ENCODE measurements around the gene TMEM132A.

DNA sequence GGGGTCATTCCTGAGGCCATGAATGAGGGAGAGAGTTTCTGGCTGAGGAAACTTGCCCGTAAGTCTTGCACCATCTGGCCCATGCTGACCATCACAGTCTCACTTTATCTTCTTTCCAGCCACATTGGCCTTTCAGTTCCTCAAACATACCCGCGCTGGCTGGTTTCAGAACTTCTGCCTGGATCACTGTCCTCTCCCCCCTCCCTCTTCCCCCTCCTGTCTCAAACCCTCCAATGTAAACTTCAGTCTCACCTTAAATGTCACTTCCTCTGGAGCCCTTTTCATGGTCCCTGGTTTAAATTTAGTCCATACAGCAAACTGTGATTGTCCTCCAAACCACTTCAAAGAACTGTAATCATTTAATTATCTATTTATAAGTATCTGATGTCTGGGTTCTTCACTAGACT is 14.0 kb upstream of the TMEM132A start:
- TF ChIP-seq, protein P1, sequence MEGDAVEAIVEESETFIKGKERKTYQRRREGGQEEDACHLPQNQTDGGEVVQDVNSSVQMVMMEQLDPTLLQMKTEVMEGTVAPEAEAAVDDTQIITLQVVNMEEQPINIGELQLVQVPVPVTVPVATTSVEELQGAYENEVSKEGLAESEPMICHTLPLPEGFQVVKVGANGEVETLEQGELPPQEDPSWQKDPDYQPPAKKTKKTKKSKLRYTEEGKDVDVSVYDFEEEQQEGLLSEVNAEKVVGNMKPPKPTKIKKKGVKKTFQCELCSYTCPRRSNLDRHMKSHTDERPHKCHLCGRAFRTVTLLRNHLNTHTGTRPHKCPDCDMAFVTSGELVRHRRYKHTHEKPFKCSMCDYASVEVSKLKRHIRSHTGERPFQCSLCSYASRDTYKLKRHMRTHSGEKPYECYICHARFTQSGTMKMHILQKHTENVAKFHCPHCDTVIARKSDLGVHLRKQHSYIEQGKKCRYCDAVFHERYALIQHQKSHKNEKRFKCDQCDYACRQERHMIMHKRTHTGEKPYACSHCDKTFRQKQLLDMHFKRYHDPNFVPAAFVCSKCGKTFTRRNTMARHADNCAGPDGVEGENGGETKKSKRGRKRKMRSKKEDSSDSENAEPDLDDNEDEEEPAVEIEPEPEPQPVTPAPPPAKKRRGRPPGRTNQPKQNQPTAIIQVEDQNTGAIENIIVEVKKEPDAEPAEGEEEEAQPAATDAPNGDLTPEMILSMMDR (conservative IDR thresholded peaks at IDR 0.05; ENCODE audit: low read depth, low read length): no peak
- no peak for TF ChIP-seq EZH2 (IDR thresholded peaks at IDR 0.05; ENCODE audit: borderline replicate concordance, low read depth, low read length, poor library complexity, severe bottlenecking)
